Adrenal gland (tissue), 12 donors: ENCODE measurements around the gene FBXW12. TPM values are rescaled to one million over a fixed set of nuclear protein-coding genes. Genes with fewer than 3 reads are reported as not detected.
A peak's percentile ranks its signal among the peaks of the same experiment; 100 is the strongest.

Experiments
- DNase-seq, 7 donors: peaks; one replicate each; pipeline ENCODE4 v3.0.0-alpha.2; 2019 to 2020
- H3K27ac ChIP-seq, 5 donors: fragments of 200-600 bp; sonication (generic) in 4 of 5; 1 replicate in 3 of 5; 2 replicates in 2 of 5; pipeline versions ENCODE4 v1.5.1 to v1.8.0; 2016 to 2020; ENCODE audit warnings: mild to moderate bottlenecking in 1 of 5
- H3K27me3 ChIP-seq: fragments of 200-600 bp; 2 replicates; pipeline ENCODE4 v1.8.0; 2021
- H3K36me3 ChIP-seq, 2 donors: fragments of 200-600 bp; replicated peaks in 1 of 2; 1 replicate in 1 of 2; 2 replicates in 1 of 2; pipeline versions ENCODE4 v1.5.1 to v1.8.0; 2018 to 2022
- H3K4me1 ChIP-seq, 2 donors: fragments of 200-600 bp; replicated peaks in 1 of 2; 1 replicate in 1 of 2; 2 replicates in 1 of 2; pipeline versions ENCODE4 v1.5.1 to v1.8.0; 2018 to 2021
- H3K4me3 ChIP-seq, 4 donors: fragments of 200-600 bp; sonication (generic) in 3 of 4; one replicate each; pipeline ENCODE4 v1.5.1; 2016 to 2018
- H3K9me3 ChIP-seq, 3 donors: fragments of 200-600 bp; sonication (generic) in 1 of 3; replicated peaks in 1 of 3; 1 replicate in 2 of 3; 2 replicates in 1 of 3; pipeline versions ENCODE4 v1.5.1 to v1.8.0; 2016 to 2021
- POLR2A ChIP-seq, 2 donors: fragments of 450-650 bp; IDR thresholded peaks; one replicate each; pipeline ENCODE4 v1.6.1; 2017; ENCODE audit warnings: antibody characterized with exemption in 2 of 2, mild to moderate bottlenecking in 2 of 2, moderate library complexity in 1 of 2
- WGBS, 4 donors: extraction: QIAGEN DNeasy Blood & Tissue Kit in 2 of 4; methylation state at CpG; one replicate each; pipeline versions ENCODE4 v1.1.5 to v1.1.7; 2013 to 2017; 5-methylcytosine and 5-hydroxymethylcytosine counted together
- intact Hi-C, 2 donors: fragments of 100-400 bp; cut with DNase I; formaldehyde crosslinking; loops; one replicate each; pipeline versions ENCODE4 v1.14.1 to v1.15.0; 2022 to 2023
- polyA plus RNA-seq, 3 donors: library from polyadenylated mRNA; stranded (reverse); fragments of 200-250 nt in 2 of 3; fragments of 350-450 nt in 1 of 3; fragmentation: Illumina TruSeq in 1 of 3; extraction: RNeasy Lipid Tissue Mini Kit (QIAGEN cat#74804) in 1 of 3; gene quantifications; one replicate each; pipeline ENCODE4 v1.2.3, GENCODE V29; 2013 to 2014
- total RNA-seq, 9 donors: library from RNA; depleted of rRNA in 4 of 9; stranded (reverse); fragments of >200 nt in 4 of 9; fragments of 120-200 nt in 1 of 9; fragmentation: NEBNext Ultra II Directional in 1 of 9; extraction: Animal tissue kit (Norgen Biotek cat#: 25700) in 1 of 9; gene quantifications; one replicate each; pipeline versions ENCODE4 v1.1.0 to v1.2.4, GENCODE V29; 2013 to 2023
- TF ChIP-seq, protein P1 (sequence below), 6 experiments: fragments of 450-650 bp in 4 of 6; fragments of 200-600 bp in 2 of 6; sonication (generic) in 1 of 6; IDR thresholded peaks; 1 replicate in 5 of 6; 2 replicates in 1 of 6; pipeline versions ENCODE4 v1.5.1 to v1.8.0; 2016 to 2021; ENCODE audit warnings: antibody characterized with exemption in 6 of 6, mild to moderate bottlenecking in 2 of 6, moderate library complexity in 1 of 6
- donor health status: healthy with polysubstance abuse.
- donor health status: Bipolar disorder and iron deficiency.
- donor health status: DM: yes; HTN: yes; CAD: no.
- donor health status: DM: no; HTN: no; CAD: no.
- donor health status: DM: no; HTN: no; CAD: no.
- donor health status: DM: yes; HTN: yes; CAD: no.

The FBXW12 gene
- total and polyA plus RNA-seq, 12 donors = 0.07 to 0.24 (median 0.11) TPM; not detected in 9

DNA sequence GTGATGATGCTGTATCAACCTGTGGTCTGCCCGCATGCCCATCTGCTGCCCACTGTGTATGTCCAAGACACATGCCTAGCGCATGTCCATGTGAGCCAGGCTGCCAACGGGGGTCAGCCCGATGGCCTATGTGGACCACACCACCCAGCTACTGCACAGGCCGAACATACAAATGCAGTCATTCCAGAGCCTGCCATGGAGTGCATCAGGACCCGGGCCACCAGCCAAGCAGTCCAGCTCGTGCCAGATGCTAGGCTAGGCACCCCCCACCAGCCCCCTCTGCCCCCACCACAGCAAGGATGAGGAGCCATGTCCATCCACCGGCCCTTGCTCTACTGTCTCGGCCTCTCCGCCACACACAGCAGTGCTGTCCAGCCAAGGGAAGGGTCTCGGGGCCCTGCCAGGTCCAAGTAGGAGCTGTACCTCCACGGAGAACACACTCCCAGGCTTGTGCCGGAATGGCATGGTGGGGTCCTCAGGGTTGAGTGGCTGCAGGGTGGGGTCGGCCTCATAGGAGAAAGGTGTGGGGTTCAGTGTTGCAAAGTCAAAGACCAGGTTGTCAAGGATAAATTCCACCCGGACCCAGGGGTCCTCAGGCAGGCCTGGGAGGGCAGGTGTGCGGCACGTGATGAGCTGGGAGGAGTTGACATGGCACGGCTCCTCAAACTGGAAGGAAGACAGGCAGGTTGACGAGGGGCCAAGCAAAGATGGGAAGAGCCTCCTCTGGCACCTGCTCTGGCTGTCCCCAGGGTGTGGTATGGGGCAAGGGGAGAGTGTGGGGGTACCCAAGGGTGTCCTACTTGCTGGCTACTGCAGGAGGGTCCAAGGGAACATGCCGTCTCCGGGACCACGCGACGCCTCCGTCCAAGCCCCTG lies 42.6 kb downstream of the FBXW12 start:
- WGBS, 4 donors = 85 to 92% (median 88%) methylated on average over 15 to 25 of the region's 25 CpGs
- Histone ChIP-seq H3K4me1 (no peaks in the 10 kb centered on the region), H3K4me3 (no peak overlapping the region), H3K9me3 (no peaks in the 10 kb centered on the region), H3K27me3 (no peaks in the 10 kb centered on the region), H3K27ac (no peak overlapping the region), H3K36me3 (peaks cover 0 to 32% of the 10 kb centered on the region in 2 donors)
- TF ChIP-seq, protein P1, sequence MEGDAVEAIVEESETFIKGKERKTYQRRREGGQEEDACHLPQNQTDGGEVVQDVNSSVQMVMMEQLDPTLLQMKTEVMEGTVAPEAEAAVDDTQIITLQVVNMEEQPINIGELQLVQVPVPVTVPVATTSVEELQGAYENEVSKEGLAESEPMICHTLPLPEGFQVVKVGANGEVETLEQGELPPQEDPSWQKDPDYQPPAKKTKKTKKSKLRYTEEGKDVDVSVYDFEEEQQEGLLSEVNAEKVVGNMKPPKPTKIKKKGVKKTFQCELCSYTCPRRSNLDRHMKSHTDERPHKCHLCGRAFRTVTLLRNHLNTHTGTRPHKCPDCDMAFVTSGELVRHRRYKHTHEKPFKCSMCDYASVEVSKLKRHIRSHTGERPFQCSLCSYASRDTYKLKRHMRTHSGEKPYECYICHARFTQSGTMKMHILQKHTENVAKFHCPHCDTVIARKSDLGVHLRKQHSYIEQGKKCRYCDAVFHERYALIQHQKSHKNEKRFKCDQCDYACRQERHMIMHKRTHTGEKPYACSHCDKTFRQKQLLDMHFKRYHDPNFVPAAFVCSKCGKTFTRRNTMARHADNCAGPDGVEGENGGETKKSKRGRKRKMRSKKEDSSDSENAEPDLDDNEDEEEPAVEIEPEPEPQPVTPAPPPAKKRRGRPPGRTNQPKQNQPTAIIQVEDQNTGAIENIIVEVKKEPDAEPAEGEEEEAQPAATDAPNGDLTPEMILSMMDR (IDR thresholded peaks at IDR 0.05) = no peak
- no peak for TF ChIP-seq POLR2A (IDR thresholded peaks at IDR 0.05)
- intact Hi-C loops = no loop called here
- DNase-seq = peak in 1 of 7 donors; percentile 6

DNA sequence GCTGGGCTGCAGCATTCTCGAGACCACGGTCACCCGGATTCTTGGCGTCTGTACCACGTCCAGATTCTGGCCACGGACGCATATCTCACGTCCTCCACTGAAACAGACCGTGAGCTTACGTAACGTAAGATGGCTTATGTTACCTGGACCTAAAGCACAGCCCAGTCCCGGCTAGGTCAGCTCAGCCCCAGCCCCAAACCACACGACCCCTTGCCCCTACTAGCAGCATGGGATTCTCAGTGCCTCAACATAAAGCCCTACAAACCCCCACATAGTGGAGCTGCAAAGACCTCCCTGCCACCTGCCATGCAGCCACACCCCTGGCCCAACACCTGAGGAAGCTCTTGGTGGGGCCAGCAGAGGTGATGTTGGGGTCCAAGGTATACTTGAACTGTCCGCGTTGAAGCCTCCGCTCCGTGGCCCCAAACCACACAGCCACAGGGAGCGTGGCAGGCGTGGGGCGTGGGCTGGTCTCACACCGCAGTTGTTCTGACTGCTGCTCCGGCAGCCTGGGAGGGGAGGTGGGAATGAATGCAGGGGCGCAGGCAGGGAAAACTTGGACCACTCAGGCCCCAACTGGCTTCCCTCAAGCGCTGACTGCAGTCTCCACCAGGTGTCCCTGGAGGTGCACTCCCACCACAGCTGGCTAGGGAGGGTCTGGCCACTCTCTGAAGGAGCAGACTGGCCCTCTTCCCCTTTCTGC lies 43.4 kb downstream of the FBXW12 start:
- peaks cover 0 to 29% of the 10 kb centered on the region in 2 donors for H3K36me3 ChIP-seq
- intact Hi-C loops = no loop called here
- TF ChIP-seq, protein P1 (IDR thresholded peaks at IDR 0.05) = no peak
- TF ChIP-seq POLR2A (IDR thresholded peaks at IDR 0.05) = no peak

DNA sequence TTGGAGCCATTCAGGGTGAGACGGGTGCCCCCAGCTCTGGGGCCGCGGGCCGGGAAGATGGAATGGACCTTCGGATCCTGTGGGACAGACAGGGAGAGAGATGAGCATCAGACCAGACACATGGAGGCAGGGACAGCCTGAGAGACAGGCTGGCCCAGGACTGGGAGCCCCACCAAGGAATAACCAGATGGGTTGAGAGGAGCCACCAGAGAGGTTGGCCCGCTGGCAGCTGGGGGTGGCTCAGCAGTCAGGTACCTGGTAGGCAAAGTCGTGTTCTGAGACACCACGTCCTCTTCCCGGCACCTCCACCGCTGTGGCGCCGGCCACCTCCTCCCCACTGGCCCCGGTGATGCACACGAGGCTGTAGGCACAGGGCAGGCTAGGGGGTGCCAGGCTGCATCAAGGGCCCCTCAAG lies 44.1 kb downstream of the FBXW12 start:
- Histone ChIP-seq H3K4me1 (no peaks in the 10 kb centered on the region), H3K36me3 (peaks cover 0 to 29% of the 10 kb centered on the region in 2 donors), H3K27me3 (no peaks in the 10 kb centered on the region), H3K9me3 (no peaks in the 10 kb centered on the region), H3K27ac (no peak overlapping the region), H3K4me3 (no peak overlapping the region)
- intact Hi-C loops = no loop called here
- DNase-seq = no peak
- TF ChIP-seq, protein P1 (IDR thresholded peaks at IDR 0.05) = no peak
- TF ChIP-seq POLR2A (IDR thresholded peaks at IDR 0.05) = no peak
- WGBS, 4 donors = 85 to 96% (median 91%) methylated on average over 6 to 14 of the region's 14 CpGs

More for the DNA sequence above, 43.4 kb downstream of the FBXW12 start:
- no peaks in the 10 kb centered on the region for H3K27me3 ChIP-seq
- H3K9me3 ChIP-seq = no peaks in the 10 kb centered on the region
- WGBS, 4 donors = 85 to 94% (median 92%) methylated on average over 15 to 24 of the region's 24 CpGs
- no peak for DNase-seq
- no peaks in the 10 kb centered on the region for H3K4me1 ChIP-seq
- H3K27ac ChIP-seq = no peak overlapping the region
- no peak overlapping the region for H3K4me3 ChIP-seq

DNA sequence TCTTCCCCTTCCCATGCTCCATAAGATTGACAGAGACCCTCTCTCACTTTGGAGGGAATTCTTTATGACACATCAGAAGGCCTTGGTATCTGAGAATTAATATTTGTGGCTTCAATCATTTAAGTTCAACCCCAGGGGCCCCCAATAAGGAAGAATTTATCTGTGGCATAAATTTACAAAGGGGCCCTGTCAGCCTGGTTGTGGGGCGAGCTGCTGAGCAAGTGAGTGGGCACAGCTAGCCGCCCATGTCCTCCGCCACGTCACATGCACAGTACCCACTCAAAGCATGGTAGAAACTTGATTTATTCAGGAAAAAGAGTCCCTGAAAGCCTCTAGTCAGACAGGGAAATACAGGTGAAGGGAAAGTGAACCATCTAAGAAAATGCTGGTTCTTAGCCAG lies 44.5 kb downstream of the FBXW12 start:
- no peak for TF ChIP-seq POLR2A (IDR thresholded peaks at IDR 0.05)
- TF ChIP-seq, protein P1 (IDR thresholded peaks at IDR 0.05) = no peak
- no peak overlapping the region for H3K4me3 ChIP-seq
- no peaks in the 10 kb centered on the region for H3K4me1 ChIP-seq
- WGBS, 4 donors = 80 to 96% (median 95%) methylated on average over 4 of the region's 4 CpGs
- no peak for DNase-seq
- no peaks in the 10 kb centered on the region for H3K9me3 ChIP-seq
- no peaks in the 10 kb centered on the region for H3K27me3 ChIP-seq
- H3K36me3 ChIP-seq = peaks cover 0 to 29% of the 10 kb centered on the region in 2 donors
- intact Hi-C loops = no loop called here
- no peak overlapping the region for H3K27ac ChIP-seq
